ENCODE data around the gene GLCE. TPM values are rescaled to one million over a fixed set of nuclear protein-coding genes. Genes with fewer than 3 reads are reported as not detected.
A peak's percentile ranks its signal among the peaks of the same experiment; 100 is the strongest.

The GLCE gene
- total RNA-seq, 1 donor from 2014 or later = 23.8 TPM

DNA sequence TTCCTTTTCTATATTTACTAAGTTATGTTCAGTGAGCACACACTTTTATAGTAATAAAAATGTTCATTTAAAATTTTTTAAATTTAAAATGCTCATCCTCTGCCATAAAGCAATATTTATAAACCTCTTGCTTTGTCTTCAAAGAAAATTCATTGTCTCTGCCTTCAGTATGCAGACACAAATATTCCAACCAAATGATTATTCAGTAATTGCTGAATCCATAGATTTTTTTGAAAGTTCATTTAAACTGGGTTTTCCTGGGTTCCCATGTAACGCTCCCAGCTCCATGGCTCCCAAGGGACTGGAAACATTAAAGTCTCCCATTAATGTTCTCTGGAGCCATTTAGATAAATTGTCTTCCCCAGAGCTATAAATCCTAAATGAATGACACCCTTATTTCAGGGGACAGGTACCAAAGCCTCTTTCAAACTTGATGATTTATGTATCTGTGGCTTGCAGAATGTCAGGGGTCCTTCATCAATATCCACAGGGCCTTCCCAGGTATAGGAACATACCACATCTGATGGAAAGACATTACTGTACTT lies 15.2 kb upstream of the GLCE start:
- no peak overlapping the region for H3K27ac ChIP-seq
- intact Hi-C loops (cut with DNase I) = no loop called here
- no peaks in the 10 kb centered on the region for H3K27me3 ChIP-seq
- TF ChIP-seq, protein P1, sequence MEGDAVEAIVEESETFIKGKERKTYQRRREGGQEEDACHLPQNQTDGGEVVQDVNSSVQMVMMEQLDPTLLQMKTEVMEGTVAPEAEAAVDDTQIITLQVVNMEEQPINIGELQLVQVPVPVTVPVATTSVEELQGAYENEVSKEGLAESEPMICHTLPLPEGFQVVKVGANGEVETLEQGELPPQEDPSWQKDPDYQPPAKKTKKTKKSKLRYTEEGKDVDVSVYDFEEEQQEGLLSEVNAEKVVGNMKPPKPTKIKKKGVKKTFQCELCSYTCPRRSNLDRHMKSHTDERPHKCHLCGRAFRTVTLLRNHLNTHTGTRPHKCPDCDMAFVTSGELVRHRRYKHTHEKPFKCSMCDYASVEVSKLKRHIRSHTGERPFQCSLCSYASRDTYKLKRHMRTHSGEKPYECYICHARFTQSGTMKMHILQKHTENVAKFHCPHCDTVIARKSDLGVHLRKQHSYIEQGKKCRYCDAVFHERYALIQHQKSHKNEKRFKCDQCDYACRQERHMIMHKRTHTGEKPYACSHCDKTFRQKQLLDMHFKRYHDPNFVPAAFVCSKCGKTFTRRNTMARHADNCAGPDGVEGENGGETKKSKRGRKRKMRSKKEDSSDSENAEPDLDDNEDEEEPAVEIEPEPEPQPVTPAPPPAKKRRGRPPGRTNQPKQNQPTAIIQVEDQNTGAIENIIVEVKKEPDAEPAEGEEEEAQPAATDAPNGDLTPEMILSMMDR (IDR thresholded peaks at IDR 0.05) = no peak
- H3K9me3 ChIP-seq = no peaks in the 10 kb centered on the region
- H3K36me3 ChIP-seq = no peaks in the 10 kb centered on the region
- H3K4me1 ChIP-seq = no peaks in the 10 kb centered on the region
- ATAC-seq = no peak
- DNase-seq = no peak
- H3K4me3 ChIP-seq = no peak overlapping the region

- Histone ChIP-seq H3K36me3 (no peaks in the 10 kb centered on the region), H3K27ac (no peak overlapping the region), H3K4me1 (no peaks in the 10 kb centered on the region), H3K27me3 (no peaks in the 10 kb centered on the region), H3K4me3 (no peak overlapping the region), H3K9me3 (no peaks in the 10 kb centered on the region)
- DNase-seq (no peak), ATAC-seq (peak; percentile 35)
- intact Hi-C loops (cut with DNase I) = no loop called here
- TF ChIP-seq, protein P1 (IDR thresholded peaks at IDR 0.05) = no peak
These were observed 14.5 kb upstream of the GLCE start for GRCh38 chr15:69145694-69146492.

GRCh38 chr15:69146724-69147435 lies 13.6 kb upstream of the GLCE start:
- no peaks in the 10 kb centered on the region for H3K36me3 ChIP-seq
- H3K9me3 ChIP-seq = no peaks in the 10 kb centered on the region
- H3K27me3 ChIP-seq = no peaks in the 10 kb centered on the region
- ATAC-seq (no peak), DNase-seq (no peak)
- intact Hi-C loops (cut with DNase I) = no loop called here
- no peak overlapping the region for H3K27ac ChIP-seq
- H3K4me1 ChIP-seq = no peaks in the 10 kb centered on the region
- TF ChIP-seq, protein P1 (IDR thresholded peaks at IDR 0.05) = no peak
- no peak overlapping the region for H3K4me3 ChIP-seq

GRCh38 chr15:69148465-69148864 lies 12.0 kb upstream of the GLCE start:
- Histone ChIP-seq H3K27ac (no peak overlapping the region), H3K4me3 (no peak overlapping the region), H3K9me3 (no peaks in the 10 kb centered on the region), H3K36me3 (no peaks in the 10 kb centered on the region), H3K27me3 (no peaks in the 10 kb centered on the region), H3K4me1 (no peaks in the 10 kb centered on the region)
- ATAC-seq (no peak), DNase-seq (no peak)
- intact Hi-C loops (cut with DNase I) = no loop called here
- TF ChIP-seq, protein P1 (IDR thresholded peaks at IDR 0.05) = no peak

DNA sequence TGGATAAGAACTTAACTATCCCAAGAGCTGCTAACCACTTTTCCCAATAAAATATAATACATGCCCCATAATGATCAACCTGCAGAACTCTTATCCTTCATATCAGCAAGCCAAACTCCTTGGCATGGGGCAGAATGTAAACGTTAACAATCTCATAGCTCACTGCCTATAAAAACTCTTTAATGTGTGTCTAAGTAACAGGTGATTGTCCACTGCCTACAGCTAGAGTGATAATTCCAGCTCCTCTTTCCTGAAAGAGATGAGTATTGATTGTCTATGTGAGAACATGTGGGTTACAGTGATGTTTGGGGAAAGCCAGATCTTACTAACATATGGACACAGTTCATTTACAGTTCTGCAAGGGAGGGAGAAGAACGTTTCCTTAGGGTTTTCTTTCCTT lies 11.3 kb upstream of the GLCE start:
- H3K27me3 ChIP-seq = no peaks in the 10 kb centered on the region
- intact Hi-C loops (cut with DNase I) = no loop called here
- TF ChIP-seq, protein P1 (IDR thresholded peaks at IDR 0.05) = no peak
- H3K27ac ChIP-seq = no peak overlapping the region
- no peaks in the 10 kb centered on the region for H3K36me3 ChIP-seq
- H3K4me1 ChIP-seq = no peaks in the 10 kb centered on the region
- DNase-seq (no peak), ATAC-seq (no peak)
- H3K4me3 ChIP-seq = no peak overlapping the region
- H3K9me3 ChIP-seq = no peaks in the 10 kb centered on the region
